ENCODE results near the gene DIPK1A.
"Not testable (repeated sequence)": the region's sequence is repeated elsewhere in the genome, so short reads cannot be mapped to it uniquely, and the experiment has no call there.

- TF ChIP-seq MYC (IDR thresholded peaks at IDR 0.05; ENCODE audit: low read depth, low read length); POLR2A (IDR thresholded peaks at IDR 0.05; ENCODE audit: extremely low read depth, insufficient read length); CTCF (IDR thresholded peaks at IDR 0.05; ENCODE audit: low read depth, low read length): not testable (repeated sequence)
Measured at GRCh38 chr1:92971932-92972331, 10.7 kb upstream of the DIPK1A start.

Measured in NB4 (cell line).